ENCODE measurements around the gene TSTD2. TPM values are rescaled to one million over a fixed set of nuclear protein-coding genes. Genes with fewer than 3 reads are reported as not detected.

Gene TSTD2
- total RNA-seq, 3 donors from 2014 or later (not counting 1 experiment from before 2014, with no cell fraction given): 16.2 to 25.7 (median 24.7) TPM

- ATAC-seq (no peak), DNase-seq (no peak)
- no peak overlapping the region for H3K4me3 Mint-ChIP-seq
- peaks cover 0 to 13% of the 10 kb centered on the region in 2 donors for H3K27me3 Mint-ChIP-seq (ENCODE audit: low read depth in 2 of 2)
- H3K36me3 Mint-ChIP-seq: no peaks in the 10 kb centered on the region
- H3K27ac ChIP-seq (ENCODE audit: low read length): no peak overlapping the region
- 88% methylated on average over 1 of the region's 1 CpG for WGBS (ENCODE audit: insufficient coverage)
- H3K9me3 Mint-ChIP-seq: no peaks in the 10 kb centered on the region
- H3K27ac Mint-ChIP-seq: no peak overlapping the region
- no peak for TF ChIP-seq CTCF (IDR thresholded peaks at IDR 0.05)
- intact Hi-C loops (cut with micrococcal nuclease): no loop called here
- H3K9me3 ChIP-seq (ENCODE audit: control insufficient read depth, insufficient read depth, low read length): no peaks in the 10 kb centered on the region
- peaks cover 11% of the 10 kb centered on the region for H3K4me1 ChIP-seq (ENCODE audit: control insufficient read depth, insufficient read depth, low read length)
- H3K4me3 ChIP-seq (ENCODE audit: low read length): no peak overlapping the region
- H3K4me1 Mint-ChIP-seq: peaks cover 6 to 17% of the 10 kb centered on the region in 2 donors
- H3K36me3 ChIP-seq (ENCODE audit: control insufficient read depth, insufficient read depth, low read length): no peaks in the 10 kb centered on the region
- no peaks in the 10 kb centered on the region for H3K27me3 ChIP-seq (ENCODE audit: control insufficient read depth, insufficient read depth, low read length)
Observed at GRCh38 chr9:97571664-97572063, 61.5 kb downstream of the TSTD2 start.

GRCh38 chr9:97570899-97571298 is 62.3 kb downstream of the TSTD2 start:
- Mint-ChIP-seq H3K4me1 (peaks cover 6 to 14% of the 10 kb centered on the region in 2 donors), H3K27me3 (ENCODE audit: low read depth in 2 of 2) (peaks cover 0 to 13% of the 10 kb centered on the region in 2 donors), H3K36me3 (no peaks in the 10 kb centered on the region), H3K27ac (no peak overlapping the region), H3K4me3 (no peak overlapping the region), H3K9me3 (no peaks in the 10 kb centered on the region)
- intact Hi-C loops (cut with micrococcal nuclease): no loop called here
- H3K9me3 ChIP-seq (ENCODE audit: control insufficient read depth, insufficient read depth, low read length): no peaks in the 10 kb centered on the region
- no peak for TF ChIP-seq CTCF (IDR thresholded peaks at IDR 0.05)
- ATAC-seq: no peak
- H3K27me3 ChIP-seq (ENCODE audit: control insufficient read depth, insufficient read depth, low read length): no peaks in the 10 kb centered on the region
- peaks cover 7% of the 10 kb centered on the region for H3K4me1 ChIP-seq (ENCODE audit: control insufficient read depth, insufficient read depth, low read length)
- 94% methylated on average over 6 of the region's 6 CpGs for WGBS (ENCODE audit: insufficient coverage)
- no peak for DNase-seq
- no peaks in the 10 kb centered on the region for H3K36me3 ChIP-seq (ENCODE audit: control insufficient read depth, insufficient read depth, low read length)
- no peak overlapping the region for H3K27ac ChIP-seq (ENCODE audit: low read length)
- H3K4me3 ChIP-seq (ENCODE audit: low read length): no peak overlapping the region

GRCh38 chr9:97568461-97569275 is 64.5 kb downstream of the TSTD2 start:
- no peak overlapping the region for H3K4me3 Mint-ChIP-seq
- H3K27ac Mint-ChIP-seq: no peak overlapping the region
- intact Hi-C loops (cut with micrococcal nuclease): no loop called here
- DNase-seq (no peak), ATAC-seq (no peak)
- H3K27me3 Mint-ChIP-seq (ENCODE audit: low read depth in 2 of 2): peaks cover 0 to 13% of the 10 kb centered on the region in 2 donors
- Histone ChIP-seq H3K27ac (ENCODE audit: low read length) (no peak overlapping the region), H3K4me1 (ENCODE audit: control insufficient read depth, insufficient read depth, low read length) (no peaks in the 10 kb centered on the region), H3K36me3 (ENCODE audit: control insufficient read depth, insufficient read depth, low read length) (no peaks in the 10 kb centered on the region), H3K9me3 (ENCODE audit: control insufficient read depth, insufficient read depth, low read length) (no peaks in the 10 kb centered on the region), H3K4me3 (ENCODE audit: low read length) (no peak overlapping the region), H3K27me3 (ENCODE audit: control insufficient read depth, insufficient read depth, low read length) (no peaks in the 10 kb centered on the region)
- no peaks in the 10 kb centered on the region for H3K36me3 Mint-ChIP-seq
- 86% methylated on average over 11 of the region's 11 CpGs for WGBS (ENCODE audit: insufficient coverage)
- no peaks in the 10 kb centered on the region for H3K4me1 Mint-ChIP-seq
- no peak for TF ChIP-seq CTCF (IDR thresholded peaks at IDR 0.05)
- no peaks in the 10 kb centered on the region for H3K9me3 Mint-ChIP-seq

DNA sequence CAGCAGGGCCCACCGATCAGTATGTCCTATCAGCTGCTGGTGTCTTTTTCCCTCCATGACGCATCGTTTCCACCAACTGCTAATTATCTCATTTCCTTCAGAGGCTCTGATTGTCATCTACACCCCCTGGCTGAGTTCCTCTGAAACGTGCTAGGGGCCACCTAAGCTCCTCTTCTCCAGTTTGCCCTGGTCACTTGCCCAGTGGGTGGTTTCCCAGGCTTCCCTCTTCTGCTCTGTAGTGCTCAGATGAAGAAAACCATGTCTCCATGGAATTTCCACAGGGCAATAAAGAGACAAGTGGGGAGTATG is 65.3 kb downstream of the TSTD2 start:
- Mint-ChIP-seq H3K9me3 (no peaks in the 10 kb centered on the region), H3K36me3 (no peaks in the 10 kb centered on the region), H3K27me3 (ENCODE audit: low read depth in 2 of 2) (peaks cover 0 to 13% of the 10 kb centered on the region in 2 donors), H3K4me3 (no peak overlapping the region), H3K27ac (no peak overlapping the region), H3K4me1 (no peaks in the 10 kb centered on the region)
- intact Hi-C loops (cut with micrococcal nuclease): no loop called here
- H3K27me3 ChIP-seq (ENCODE audit: control insufficient read depth, insufficient read depth, low read length): no peaks in the 10 kb centered on the region
- WGBS (ENCODE audit: insufficient coverage): 39% methylated on average over 4 of the region's 4 CpGs
- no peaks in the 10 kb centered on the region for H3K9me3 ChIP-seq (ENCODE audit: control insufficient read depth, insufficient read depth, low read length)
- no peak for TF ChIP-seq CTCF (IDR thresholded peaks at IDR 0.05)
- no peak overlapping the region for H3K4me3 ChIP-seq (ENCODE audit: low read length)
- no peaks in the 10 kb centered on the region for H3K36me3 ChIP-seq (ENCODE audit: control insufficient read depth, insufficient read depth, low read length)
- ATAC-seq (no peak), DNase-seq (no peak)
- no peak overlapping the region for H3K27ac ChIP-seq (ENCODE audit: low read length)
- H3K4me1 ChIP-seq (ENCODE audit: control insufficient read depth, insufficient read depth, low read length): no peaks in the 10 kb centered on the region
